Prostate gland (tissue), 2 donors: Measurements from ENCODE around the gene MAPK8IP2.

Experiments
- CTCF ChIP-seq, 4 experiments: fragments of 200-600 bp in 2 of 4; fragments of 450-650 bp in 2 of 4; sonication (generic) in 2 of 4; IDR thresholded peaks; 1 replicate in 3 of 4; 2 replicates in 1 of 4; pipeline ENCODE4 v1.5.1; 2016 to 2019; ENCODE audit warnings: antibody characterized with exemption in 4 of 4, mild to moderate bottlenecking in 2 of 4, moderate library complexity in 2 of 4
- POLR2A ChIP-seq: fragments of 450-650 bp; IDR thresholded peaks from one replicate; pipeline ENCODE4 v1.6.1; 2016; ENCODE audit warnings: antibody characterized with exemption, mild to moderate bottlenecking
- POLR2AphosphoS5 ChIP-seq: sonication (generic); formaldehyde crosslinking; IDR thresholded peaks from one replicate; pipeline ENCODE4 v1.6.1; 2017; ENCODE audit warnings: antibody characterized with exemption

DNA sequence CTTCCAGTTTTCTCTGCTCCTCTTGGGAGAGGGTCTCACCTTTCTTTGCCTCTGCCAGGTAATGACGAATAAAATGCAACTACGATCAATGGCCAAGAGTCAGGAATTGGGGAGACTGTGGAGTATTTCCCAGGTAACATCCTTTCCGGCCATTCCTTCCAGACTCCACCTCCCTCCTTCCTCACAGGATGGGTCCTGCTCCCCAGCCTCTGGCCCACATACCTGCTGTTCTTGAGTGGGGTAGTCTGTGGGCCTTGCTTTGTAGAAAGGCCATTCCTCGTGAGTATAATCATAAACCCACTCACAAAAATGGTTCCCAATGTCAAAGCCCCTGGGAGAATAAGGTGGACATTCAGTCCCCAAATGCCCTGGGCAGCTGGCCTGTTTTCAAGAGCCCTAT, 20.8 kb upstream of the MAPK8IP2 start:
- TF ChIP-seq CTCF (IDR thresholded peaks at IDR 0.05) (no peak), POLR2A (no peak), POLR2AphosphoS5 (no peak)
